Psoas muscle (tissue), 8 donors: ENCODE results near the gene KCNN3. TPM values are rescaled to one million over a fixed set of nuclear protein-coding genes. Genes with fewer than 3 reads are reported as not detected.

Experiments used
- ATAC-seq, 4 donors: fragments of 200-7000 bp; cut with Tn5 transposase; one replicate each; pipeline ENCODE4 v1.9.1; 2020; ENCODE audit warnings: moderate library complexity in 3 of 4, mild to moderate bottlenecking in 2 of 4
- DNase-seq, 2 donors: peaks; one replicate each; pipeline ENCODE4 v3.0.0-alpha.2; 2020
- H3K27ac ChIP-seq: fragments of 200-600 bp; one replicate; pipeline ENCODE4 v1.8.0; 2022
- H3K27me3 ChIP-seq, 3 donors: fragments of 200-600 bp in 1 of 3; one replicate each; pipeline versions ENCODE4 v1.6.1 to v1.8.0; 2013 to 2022; ENCODE audit warnings: low read length in 2 of 3, mild to moderate bottlenecking in 2 of 3, moderate library complexity in 1 of 3; ENCODE audit not compliant: insufficient read depth in 3 of 3
- H3K36me3 ChIP-seq, 2 donors: fragments of 200-600 bp in 1 of 2; one replicate each; pipeline versions ENCODE4 v1.6.1 to v1.8.0; 2013 to 2022; ENCODE audit warnings: low read depth in 1 of 2, mild to moderate bottlenecking in 1 of 2, moderate library complexity in 1 of 2; ENCODE audit not compliant: insufficient read depth in 1 of 2
- H3K4me1 ChIP-seq: fragments of 200-600 bp; one replicate; pipeline ENCODE4 v1.8.0; 2022
- H3K4me3 ChIP-seq: fragments of 200-600 bp; one replicate; pipeline ENCODE4 v1.8.0; 2022; ENCODE audit warnings: mild to moderate bottlenecking
- H3K9me3 ChIP-seq: fragments of 200-600 bp; one replicate; pipeline ENCODE4 v1.8.0; 2022
- CTCF ChIP-seq: fragments of 200-600 bp; IDR thresholded peaks from one replicate; pipeline ENCODE4 v1.8.0; 2022; ENCODE audit warnings: antibody characterized with exemption
- WGBS, 3 donors: extraction: QIAGEN DNeasy Blood & Tissue Kit; methylation state at CpG; one replicate each; pipeline versions ENCODE4 v1.1.6 to v1.1.7; 2013; 5-methylcytosine and 5-hydroxymethylcytosine counted together
- intact Hi-C, 2 donors: fragments of 100-400 bp; cut with DNase I; formaldehyde crosslinking; loops; one replicate each; pipeline versions ENCODE4 v1.11.0 to v1.14.2; 2022
- polyA plus RNA-seq, 3 donors: library from polyadenylated mRNA; stranded (reverse); fragments of 200-250 nt; gene quantifications; one replicate each; pipeline ENCODE4 v1.2.3, GENCODE V29; 2013
- total RNA-seq, 4 donors: library from RNA; stranded (reverse); fragmentation: NEBNext Ultra II Directional in 2 of 4; extraction: Animal tissue kit (Norgen Biotek cat#: 25700) in 2 of 4; gene quantifications; one replicate each; pipeline versions ENCODE4 v1.2.1 to v1.2.4, GENCODE V29; 2021 to 2023
- donor health status: healthy with polysubstance abuse.
- donor health status: DM: no; HTN: no; CAD: no; lungs with moderate emphysema.
- donor health status: Bipolar disorder and iron deficiency.
- donor health status: healthy.
- donor health status: DM: yes; HTN: yes; CAD: no.
- donor health status: DM: no; HTN: no; CAD: no.
- donor health status: DM: no; HTN: no; CAD: no.
- donor health status: DM: yes; HTN: yes; CAD: no.

The KCNN3 gene
- total and polyA plus RNA-seq, 7 donors = 2.5 to 60.9 (median 11.8) TPM

GRCh38 chr1:154891452-154891851, 21.4 kb upstream of the KCNN3 start:
- 61 to 71% (median 63%) methylated on average over 1 of the region's 1 CpG for WGBS, 3 donors
- intact Hi-C loops = loop anchor here in 1 of 2 donors (5.0 kb wide), 1 partner anchor 304 kb away; no protein-coding TSS in a partner anchor
- H3K36me3 ChIP-seq = no peaks in the 10 kb centered on the region
- TF ChIP-seq CTCF = no peak
- H3K9me3 ChIP-seq = no peaks in the 10 kb centered on the region
- no peak overlapping the region for H3K27ac ChIP-seq
- no peak for DNase-seq
- H3K4me3 ChIP-seq = no peak overlapping the region
- H3K27me3 ChIP-seq = no peaks in the 10 kb centered on the region
- H3K4me1 ChIP-seq = no peaks in the 10 kb centered on the region
- no peak for ATAC-seq

- whole genome bisulfite sequencing, 3 donors = 88 to 91% (median 89%) methylated on average over 7 of the region's 7 CpGs
- no peak for TF ChIP-seq CTCF
These were observed 18.7 kb upstream of the KCNN3 start for GRCh38 chr1:154888757-154889156.

GRCh38 chr1:154886281-154887015, 16.4 kb upstream of the KCNN3 start:
- no peak for DNase-seq
- no peak for TF ChIP-seq CTCF
- intact Hi-C loops = loop anchor here in 1 of 2 donors (5.0 kb wide), 1 partner anchor 304 kb away; no protein-coding TSS in a partner anchor
- WGBS, 3 donors = 54 to 65% (median 54%) methylated on average over 5 of the region's 5 CpGs
- H3K27ac ChIP-seq = no peak overlapping the region
- H3K9me3 ChIP-seq = no peaks in the 10 kb centered on the region
- no peaks in the 10 kb centered on the region for H3K27me3 ChIP-seq
- no peak overlapping the region for H3K4me3 ChIP-seq
- ATAC-seq = no peak
- H3K4me1 ChIP-seq = no peaks in the 10 kb centered on the region
- H3K36me3 ChIP-seq = no peaks in the 10 kb centered on the region

More at GRCh38 chr1:154888757-154889156, 18.7 kb upstream of the KCNN3 start:
- ATAC-seq (no peak), DNase-seq (no peak)
- Histone ChIP-seq H3K27me3 (no peaks in the 10 kb centered on the region), H3K4me3 (no peak overlapping the region), H3K9me3 (no peaks in the 10 kb centered on the region), H3K27ac (no peak overlapping the region), H3K36me3 (no peaks in the 10 kb centered on the region), H3K4me1 (no peaks in the 10 kb centered on the region)
- intact Hi-C loops = loop anchor here in 1 of 2 donors (5.0 kb wide), 1 partner anchor 306 kb away; no protein-coding TSS in a partner anchor

- intact Hi-C loops = loop anchor here in 1 of 2 donors (5.0 kb wide), 1 partner anchor 303 kb away; no protein-coding TSS in a partner anchor
- DNase-seq (no peak), ATAC-seq (no peak)
- no peak for TF ChIP-seq CTCF
- no peaks in the 10 kb centered on the region for H3K36me3 ChIP-seq
- no peak overlapping the region for H3K4me3 ChIP-seq
- H3K9me3 ChIP-seq = no peaks in the 10 kb centered on the region
- H3K27me3 ChIP-seq = no peaks in the 10 kb centered on the region
- H3K4me1 ChIP-seq = no peaks in the 10 kb centered on the region
- no peak overlapping the region for H3K27ac ChIP-seq
- WGBS, 3 donors = 57 to 64% (median 63%) methylated on average over 6 of the region's 6 CpGs
These were observed 15.0 kb upstream of the KCNN3 start for GRCh38 chr1:154884869-154885701.
